ENCODE measurements around the gene MPV17L2.
"Not testable (repeated sequence)": the region's sequence is repeated elsewhere in the genome, so short reads cannot be mapped to it uniquely, and the experiment has no call there.

Gene MPV17L2

DNA sequence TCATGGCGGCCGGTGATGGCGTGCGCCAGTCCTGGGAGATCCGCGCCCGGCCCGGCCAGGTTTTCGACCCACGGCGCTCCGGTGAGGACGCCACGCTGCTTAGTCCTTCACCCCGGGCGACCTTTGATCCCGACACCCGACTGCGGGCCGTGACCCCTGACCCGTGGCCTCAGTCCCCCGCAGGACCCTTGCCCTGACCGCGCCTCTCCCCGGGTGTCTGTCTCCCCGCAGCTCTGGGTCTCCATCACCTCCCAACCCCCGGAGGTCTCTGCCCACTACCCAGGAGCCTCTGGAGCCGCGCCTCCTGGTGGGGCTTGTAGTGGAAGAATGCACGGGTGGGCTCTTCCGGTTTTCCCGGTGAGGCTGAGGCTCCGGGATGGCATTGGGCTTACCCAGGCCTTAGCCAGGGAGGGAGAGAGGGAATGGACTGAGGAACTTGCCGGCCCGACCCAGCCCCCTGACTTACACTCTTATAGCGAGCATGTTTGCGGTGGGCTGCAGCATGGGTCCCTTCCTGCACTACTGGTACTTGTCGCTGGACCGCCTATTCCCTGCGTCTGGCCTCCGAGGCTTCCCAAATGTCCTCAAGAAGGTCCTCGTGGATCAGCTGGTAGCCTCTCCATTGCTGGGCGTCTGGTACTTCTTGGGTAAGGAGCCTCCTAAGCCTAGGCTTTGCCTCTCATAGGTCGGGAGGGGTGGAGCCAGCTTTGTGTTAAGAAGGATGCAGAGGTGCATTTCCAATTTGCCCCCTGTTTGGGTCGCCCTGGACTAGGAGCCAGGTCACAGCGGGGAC is 566 bp downstream of the MPV17L2 start:
- DNase-seq: no peak

DNA sequence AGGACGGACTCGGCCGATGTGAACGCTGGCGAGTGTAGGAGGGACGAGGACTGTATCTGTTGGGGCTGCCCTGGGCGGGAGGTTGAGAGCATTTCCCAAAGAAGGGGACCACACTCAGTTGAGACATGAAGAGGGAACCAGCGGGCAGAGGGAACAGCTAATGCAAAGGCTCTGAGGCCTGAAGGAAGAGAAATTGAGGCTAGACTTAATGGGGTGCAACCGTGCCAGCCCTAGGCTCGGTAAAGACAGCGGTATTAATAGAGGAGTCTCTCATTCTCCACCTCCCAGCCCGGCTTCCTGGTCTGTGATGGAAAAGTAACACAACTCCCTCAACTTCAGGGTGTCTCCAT is 1.1 kb downstream of the MPV17L2 start:
- no peak for DNase-seq

DNA sequence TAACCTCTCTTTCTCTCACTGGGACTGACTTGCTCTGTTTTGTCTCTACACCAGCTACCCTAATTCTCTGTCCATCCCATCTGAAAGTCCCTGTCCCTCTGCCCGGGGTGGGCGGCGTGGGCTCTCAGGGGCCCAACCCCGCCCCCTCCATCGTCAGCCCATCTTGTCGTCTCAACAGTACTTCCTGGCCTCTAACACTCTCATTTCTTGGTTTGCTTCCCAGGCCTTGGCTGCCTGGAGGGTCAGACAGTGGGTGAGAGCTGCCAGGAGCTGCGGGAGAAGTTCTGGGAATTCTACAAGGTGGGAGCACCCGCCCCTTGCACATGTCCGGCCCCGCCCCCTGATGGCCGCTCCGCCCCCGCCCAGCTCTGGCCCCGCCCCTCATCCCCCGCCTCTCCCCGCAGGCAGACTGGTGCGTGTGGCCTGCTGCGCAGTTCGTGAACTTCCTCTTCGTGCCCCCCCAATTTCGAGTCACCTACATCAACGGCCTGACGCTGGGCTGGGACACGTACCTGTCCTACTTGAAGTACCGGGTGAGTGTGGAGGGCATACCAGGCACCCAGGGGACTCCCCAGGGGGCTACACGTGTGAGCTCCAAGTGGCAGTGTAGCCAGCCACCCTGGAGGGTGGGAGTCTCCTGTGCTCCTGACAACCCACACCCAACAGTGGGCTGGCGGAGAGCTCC is 1.7 kb downstream of the MPV17L2 start:
- no peak for DNase-seq

DNA sequence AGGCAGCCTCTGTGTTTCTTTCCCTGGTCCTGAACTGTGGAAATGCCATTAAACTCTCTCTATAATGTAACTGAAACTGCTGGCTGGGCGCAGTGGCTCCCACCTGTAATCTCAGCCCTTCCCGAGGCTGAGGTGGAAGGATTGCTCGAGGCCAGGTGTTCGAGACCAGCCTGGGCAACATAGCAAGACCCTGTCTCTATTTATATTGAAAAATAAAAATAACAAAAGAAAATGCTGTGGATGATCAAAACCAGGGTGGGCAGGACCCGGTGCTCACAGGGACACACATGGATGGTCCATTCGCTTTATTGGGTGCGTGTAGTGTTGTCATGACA is 3.5 kb downstream of the MPV17L2 start:
- DNase-seq: no peak

DNA sequence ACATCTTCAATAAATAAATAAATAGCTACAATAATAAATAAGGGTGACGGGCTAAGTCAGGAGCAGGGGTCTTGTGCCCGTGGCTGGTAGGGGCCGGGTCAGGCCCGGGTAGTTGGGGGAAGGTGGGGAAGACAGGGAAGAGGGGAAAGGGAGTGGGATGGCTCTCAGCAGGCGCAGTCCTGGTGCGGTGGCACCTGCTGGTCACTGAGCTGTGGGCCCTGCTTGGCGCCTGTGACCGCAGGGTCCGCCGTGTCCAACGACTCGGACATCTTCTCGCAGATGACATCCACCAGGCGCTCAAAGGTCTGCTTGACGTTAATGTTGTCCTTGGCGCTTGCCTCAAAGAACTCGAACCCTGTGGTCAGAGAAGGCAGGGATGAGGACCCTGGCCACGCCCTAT is 4.3 kb downstream of the MPV17L2 start:
- DNase-seq: no peak

DNA sequence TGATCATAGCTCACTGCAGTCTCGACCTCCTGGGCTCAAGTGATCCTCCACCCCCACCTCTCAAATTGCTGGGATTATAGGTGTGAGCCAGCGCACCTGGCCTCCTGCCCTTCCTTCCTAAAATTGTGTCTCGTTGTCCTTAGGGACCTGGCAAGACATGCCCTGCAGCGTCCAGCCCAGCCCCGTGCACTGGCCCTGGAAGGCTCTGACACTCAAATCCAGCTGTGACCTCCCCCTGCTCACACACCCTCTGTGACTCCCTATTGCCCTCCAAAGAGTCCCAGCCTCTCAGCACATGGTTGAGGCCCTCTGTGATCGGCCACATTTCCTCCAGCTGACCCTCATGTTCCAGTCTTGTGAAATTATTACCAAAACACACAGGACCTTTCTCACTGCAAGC is 4.9 kb downstream of the MPV17L2 start:
- DNase-seq: no peak

DNA sequence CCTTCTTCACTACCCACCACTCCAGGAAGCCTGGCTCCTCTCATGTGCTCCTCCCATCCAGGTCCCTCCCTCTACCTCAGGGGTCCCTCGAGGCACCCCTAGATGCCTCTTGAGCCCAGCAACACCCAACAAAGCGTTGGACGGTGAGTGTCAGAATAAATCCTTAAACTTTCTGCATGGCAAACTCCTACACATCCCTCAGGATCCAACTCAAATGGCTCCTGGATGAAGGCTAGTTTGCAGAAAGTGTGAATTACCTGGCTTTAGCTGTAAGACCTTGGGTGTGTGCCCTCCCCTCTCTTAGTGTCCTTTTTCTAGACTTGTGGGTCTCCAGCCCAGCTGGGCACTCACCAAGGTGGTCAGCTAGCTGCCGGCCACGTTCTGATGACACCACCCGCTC is 5.4 kb downstream of the MPV17L2 start:
- DNase-seq: no peak

DNA sequence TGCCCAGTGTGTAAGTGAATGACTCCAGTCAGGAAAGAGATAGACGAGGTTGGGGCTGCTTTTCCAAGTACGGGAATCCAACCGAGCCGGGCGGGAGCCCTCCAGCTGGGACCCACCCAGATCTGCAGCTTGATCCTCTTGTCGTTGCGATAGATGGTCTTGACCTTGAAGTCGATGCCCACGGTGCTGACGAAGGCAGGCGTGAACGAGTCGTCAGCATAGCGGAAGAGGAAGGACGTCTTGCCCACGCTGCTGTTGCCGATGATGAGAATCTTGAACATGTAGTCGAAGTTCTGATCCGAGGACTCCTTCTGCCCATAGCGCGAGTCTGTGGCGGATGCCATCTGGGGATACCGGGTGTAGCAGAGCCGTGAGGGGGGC is 9.4 kb downstream of the MPV17L2 start:
- DNase-seq: no peak

DNA sequence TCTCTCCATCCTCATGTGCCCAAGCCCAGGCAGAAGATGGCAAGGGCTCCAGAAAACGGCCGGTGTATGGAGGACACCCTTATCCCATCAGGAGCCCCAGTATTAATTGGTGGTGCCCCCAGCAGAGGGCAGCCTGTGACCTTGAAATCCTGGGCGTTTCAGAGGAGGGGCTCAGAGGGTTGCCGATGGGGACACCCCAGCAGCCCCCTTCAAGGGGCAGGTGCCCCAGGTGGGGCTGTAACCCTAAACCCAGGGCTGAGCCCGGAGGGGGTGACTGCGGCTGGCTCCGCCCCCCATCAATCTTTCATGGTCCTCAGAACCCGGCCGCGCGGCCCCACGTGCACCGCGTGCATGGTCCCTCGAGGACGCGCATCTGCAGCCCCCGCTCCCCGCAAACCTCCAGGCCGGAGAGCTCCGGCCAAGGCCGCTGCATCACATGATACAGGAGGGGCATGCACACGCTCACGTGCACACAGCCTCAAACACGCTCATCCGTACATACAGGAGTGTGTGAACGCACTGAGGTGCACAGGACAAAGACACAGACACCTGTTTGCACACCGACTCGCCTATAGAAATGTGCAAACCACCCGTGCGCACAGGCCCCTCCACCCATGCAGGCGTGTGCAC is 9.9 kb downstream of the MPV17L2 start:
- DNase-seq: no peak

DNA sequence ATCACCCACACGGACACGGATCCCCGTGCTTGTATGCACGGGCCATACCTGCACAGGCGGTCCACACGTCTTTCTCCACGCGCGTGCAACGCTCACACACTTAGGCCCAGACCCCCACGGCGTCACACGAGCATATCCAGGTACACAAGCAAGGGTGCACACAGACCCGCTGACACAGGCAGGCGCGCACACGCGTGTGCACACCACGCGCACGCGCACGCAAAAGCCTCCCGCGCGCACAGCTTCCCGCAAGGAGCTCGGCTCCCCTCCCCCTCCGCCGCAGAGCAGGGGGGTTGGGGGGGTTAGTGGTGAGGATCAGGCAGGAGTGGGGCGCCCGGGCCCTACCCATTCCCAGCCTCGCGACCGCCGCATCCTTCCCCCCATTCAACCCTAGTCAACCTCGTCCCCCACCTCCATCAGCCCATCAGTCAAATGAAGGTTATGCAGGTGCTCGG is 10.4 kb downstream of the MPV17L2 start:
- DNase-seq: no peak

DNA sequence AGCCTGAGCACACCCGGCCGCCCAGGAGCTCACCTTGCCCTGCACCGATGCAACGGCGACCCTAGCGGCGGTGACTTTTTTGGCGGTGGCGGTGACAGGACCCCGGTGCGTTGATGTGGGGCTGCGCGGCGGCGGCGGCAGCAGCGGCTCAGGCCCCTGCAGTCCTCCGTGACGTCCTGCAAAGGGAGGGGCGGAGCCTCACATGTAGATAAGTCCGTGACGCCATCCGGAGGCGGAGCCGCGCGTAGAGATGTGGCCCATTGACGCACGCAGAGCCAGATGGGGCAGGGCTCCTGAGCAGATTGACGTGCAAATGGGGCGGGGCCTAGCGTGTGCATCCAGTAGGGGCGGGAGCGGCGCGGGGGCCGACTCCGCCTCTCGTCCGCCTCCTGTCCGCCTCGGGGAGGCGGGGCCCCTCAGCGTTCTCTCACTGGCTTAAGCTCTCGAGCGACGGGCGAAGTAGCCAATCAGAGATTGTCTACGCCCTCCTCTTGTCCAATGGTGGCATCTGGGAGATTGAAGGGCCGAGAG is 10.9 kb downstream of the MPV17L2 start, which contains the start of gene RAB3A:
TSS of gene RAB3A (minus strand) at position 180 of the 531 bp plus-strand sequence. CDS start 1,302 bp downstream, outside the sequence.
- peak; percentile 100 for DNase-seq

DNA sequence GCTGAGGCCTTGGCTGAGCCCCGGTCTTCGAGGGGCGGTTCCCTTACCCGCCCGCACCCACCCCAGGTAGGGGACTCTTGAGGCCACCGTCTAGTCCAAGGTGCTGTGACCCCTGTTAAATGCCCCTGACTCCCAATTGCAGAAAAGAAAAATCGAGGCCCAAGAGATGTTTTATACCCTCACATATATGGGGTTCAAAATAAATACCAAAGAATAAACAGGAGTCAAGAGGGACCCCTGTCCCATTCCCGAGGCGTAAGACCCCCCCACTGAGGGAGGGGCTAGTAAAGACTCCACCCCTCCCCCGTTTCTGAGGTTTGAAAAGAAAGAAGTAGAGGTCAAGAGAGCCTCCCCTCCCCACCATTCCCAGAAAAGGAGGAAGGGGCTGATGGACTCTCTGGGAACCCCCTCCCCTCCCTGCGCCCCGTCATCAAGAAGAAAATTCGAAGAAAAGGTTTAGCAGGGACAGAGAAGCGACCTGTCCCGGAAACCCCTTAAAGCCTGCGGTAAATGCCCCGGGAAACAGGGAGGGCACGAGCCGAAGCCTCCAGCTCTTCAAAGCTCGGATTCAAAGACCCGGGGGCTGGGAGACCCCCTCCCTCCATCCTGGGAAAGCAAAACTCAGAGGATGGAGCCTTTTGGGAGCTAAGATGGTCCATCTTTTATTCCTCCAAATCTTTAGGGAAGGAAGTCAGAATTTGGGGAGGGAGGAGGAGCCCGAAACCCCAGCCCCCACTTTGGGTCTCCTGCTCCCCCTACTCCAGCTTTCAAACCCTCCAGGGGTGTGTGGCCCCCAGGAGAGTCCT is 11.6 kb downstream of the MPV17L2 start:
- DNase-seq: peak; percentile 87

DNA sequence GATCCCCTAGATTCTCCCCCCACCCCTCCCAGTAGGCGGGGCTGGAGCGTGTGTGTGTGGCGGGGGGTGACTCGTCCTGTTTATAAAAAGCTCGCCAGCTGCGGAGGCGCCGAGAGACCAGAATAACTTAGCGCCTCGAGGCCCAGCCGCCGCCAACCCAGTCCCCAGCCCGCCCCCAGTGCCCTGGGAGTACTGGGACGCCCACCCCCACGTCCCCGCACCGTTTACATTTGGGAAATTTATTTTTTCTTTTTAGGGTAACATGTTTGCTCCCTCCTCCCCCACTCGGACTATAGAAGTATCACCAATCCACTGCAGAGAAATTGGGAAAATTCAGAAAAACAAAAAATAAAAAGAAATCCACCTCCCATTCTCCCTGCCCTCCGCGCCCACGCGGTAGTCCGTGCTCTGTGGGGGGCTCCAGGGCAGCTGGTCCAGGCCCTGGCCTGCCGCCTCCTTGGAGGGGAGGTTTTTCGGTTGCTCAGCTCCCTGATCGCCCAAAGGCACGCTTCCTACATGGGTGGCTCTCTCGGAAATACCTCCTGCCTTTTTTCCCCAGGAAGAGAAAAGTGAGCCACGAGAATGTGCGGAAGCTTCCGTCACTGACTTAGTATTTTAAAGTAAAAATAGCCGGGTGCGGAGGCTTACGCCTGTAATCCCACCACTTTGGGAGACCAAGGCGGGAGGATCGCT is 12.3 kb downstream of the MPV17L2 start:
- DNase-seq: peak; percentile 65

DNA sequence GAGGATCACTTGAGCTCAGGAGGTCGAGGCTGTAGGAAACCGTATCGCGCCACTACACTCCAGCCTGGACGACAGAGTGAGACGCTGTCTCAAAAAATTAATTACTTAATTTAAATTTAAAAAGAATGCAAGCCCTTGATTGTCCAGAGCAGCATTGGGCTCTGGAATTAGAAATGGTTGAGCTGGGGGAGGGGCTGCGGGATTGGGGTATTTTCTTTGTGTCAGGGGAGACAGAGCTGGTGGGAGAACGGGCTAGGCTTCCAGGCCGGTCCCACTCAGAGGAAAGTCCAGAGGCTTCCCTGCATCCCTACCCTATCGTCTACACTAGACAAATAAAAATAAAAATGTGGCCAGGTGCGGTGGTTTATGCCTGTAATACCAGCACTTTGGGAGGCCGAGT is 13.0 kb downstream of the MPV17L2 start:
- no peak for DNase-seq

DNA sequence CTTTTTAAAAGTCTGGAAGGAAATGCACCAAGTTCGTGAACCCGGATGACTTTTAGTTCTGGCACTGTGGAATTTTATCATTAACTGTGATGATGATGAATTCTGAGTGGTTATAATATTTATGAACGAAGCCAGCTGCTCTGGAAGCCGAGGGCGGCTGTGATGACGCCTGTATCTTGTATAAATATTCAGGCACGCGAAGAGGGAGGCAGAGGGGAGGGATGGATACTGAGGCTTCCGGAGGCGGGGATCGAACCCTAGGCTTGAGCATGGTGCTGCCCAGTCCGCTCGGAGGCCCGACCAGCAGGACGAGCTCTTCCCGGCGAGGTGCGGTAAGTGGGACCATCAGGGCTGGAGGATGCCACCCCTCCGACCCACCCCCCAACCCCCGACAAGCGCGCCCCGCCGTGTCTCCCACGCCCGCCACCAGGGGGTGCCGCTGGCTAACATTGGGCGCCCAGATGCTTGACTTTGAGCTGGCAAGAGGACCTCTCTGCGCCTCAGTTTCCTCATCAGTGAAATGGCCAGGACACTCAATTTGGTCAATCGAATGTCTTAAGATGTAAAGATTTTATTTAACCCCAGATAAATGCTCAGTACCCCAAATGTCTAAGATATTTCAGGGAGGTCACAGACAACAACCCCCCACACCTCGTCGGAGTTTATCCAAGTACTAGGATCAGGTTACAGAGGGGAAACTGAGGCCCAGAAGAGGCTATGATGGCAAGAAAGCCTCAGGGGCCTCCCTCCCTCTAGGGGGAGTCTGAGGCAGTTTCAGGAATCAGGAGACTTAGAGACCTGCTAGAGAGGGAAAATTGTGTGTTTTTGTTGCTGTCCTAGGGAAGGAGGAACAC is 15.3 kb downstream of the MPV17L2 start:
- DNase-seq: no peak

DNA sequence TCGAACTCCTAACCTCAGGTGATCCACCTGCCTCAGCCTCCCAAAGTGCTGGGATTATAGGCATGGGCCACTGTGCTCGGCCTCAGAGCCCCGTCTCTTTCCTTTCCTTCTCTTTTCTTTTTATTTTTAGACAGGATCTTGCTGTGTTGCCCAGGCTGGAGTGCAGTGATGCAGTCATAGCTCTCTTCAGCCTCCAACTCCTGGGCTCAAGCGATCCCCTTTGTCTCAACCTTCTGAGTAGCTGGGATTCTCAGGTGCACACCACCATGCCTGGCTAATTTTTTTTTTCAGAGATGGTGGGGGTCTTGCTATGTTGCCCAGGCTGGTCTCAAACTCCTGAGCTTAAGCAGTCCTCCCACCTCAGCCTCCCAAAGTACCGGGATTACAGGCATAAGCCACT is 16.9 kb downstream of the MPV17L2 start:
- DNase-seq: not testable (repeated sequence)

DNA sequence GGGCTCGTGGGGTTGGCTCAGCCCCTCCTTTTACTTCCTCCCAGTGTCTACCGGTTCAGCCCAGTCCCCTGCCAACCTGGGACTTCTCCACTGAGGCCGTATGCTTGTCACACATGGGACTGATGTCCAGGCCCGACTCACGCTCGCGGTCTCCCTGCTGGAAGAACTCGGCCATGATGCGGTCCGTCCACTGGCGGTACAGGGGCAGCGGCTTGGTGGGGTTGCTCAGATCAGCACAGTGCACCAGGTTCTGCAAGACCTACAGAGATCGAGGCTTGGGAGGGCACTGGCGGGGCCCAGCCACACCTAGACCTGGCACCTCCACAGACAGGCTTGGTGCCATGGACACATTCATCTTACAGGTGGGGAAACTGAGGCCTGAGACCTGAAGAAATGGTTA is 18.7 kb downstream of the MPV17L2 start:
- no peak for DNase-seq

DNA sequence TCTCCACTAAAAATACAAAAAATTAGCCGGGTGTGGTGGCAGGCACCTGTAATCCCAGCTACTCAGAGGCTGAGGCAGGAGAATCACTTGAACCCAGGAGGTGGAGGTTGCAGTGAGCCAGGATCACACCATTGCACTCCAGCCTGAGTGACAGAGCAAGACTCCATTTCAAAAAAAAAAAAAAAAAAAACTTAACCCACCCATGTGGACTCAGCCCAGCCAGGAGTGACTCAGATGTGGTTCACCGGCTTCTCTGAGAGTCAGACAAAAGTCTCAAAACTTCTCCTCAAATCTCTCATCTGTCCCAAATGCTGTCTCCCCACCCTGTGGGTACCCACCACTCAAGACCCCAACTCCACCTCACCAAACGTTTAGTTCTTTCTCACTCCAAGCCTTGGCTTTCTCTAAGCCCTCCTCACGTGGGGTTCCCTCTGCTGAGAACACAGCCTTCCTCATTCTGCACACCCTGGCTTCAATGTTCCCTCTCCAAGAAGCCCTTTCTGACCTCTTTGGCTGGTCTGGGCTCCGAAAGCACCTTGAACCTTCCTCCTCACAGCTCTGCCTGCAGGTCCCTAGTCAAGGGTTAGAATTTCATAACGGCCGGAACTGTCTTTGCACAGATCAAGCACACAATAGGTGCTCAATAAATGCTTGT is 21.9 kb downstream of the MPV17L2 start:
- no peak for DNase-seq

DNA sequence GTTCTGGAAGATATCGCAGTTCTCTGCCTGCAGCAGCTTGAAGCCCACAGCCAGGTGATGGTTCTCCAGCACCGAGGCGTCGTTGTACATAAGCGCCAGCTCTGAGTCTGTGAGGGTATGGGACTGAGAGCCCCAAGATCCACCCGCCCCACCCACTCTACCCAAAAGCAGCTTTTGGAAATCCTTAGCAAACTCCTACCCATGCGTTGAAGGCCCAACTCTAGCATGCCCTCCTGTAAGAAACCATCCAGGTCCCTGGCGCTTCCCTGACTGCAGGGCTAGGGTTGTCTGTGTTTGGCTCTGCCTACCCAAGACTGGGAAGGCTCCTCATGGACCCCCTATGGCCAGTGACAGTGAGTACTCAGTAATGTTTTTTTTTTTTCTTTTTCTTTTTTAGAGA is 23.8 kb downstream of the MPV17L2 start:
- no peak for DNase-seq

DNA sequence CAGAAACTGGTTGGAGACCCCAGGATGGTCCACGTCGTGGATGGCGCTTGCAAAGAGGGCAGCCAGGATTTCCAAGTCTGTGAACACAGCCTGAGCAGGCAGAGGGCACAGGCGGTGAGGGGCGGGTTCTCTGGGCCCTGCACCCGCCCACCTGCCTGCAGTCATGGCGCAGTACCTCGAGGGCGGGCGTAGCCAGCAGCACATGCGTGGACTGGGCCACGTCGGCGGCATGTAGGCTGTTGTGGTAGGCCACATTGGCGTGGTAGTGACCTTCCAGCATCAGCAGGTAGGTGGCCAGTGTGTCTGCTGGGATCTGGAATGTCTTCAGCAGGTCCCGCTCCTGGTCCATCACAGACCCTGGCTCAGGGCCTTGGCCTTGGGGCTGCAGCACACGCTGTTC is 25.1 kb downstream of the MPV17L2 start:
- no peak for DNase-seq

DNA sequence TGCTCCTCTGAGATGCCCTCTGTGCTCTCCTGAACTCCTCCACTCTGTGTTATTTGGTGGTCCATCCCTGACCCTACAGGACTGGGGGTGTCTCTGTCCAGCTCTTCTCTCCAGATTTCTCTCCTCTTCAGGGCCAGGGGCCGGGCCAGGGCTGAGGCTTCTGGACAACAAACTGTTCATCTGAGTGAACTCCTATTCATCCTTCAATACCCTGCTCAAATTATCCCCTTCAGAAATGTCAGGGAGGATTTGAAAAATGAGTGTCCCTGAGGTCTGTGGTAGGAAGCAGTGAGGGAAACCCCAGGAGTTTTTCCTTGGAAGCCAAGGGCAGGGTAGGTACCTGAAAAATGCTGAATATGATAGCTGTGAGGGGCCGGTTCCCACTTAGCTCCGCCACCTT is 25.6 kb downstream of the MPV17L2 start:
- DNase-seq: no peak
